CD14-positive monocyte (primary cell): Measurements from ENCODE around the gene ITGA3. TPM values are rescaled to one million over a fixed set of nuclear protein-coding genes. Genes with fewer than 3 reads are reported as not detected.

Experiments
- DNase-seq, 3 donors: peaks; one replicate each; pipeline ENCODE4 v3.0.0-alpha.2; 2011 to 2022
- H2AFZ ChIP-seq: 2 replicates; pipeline ENCODE4 v1.6.0; 2012; ENCODE audit warnings: mild to moderate bottlenecking, low read depth, low read length, inconsistent platforms; ENCODE audit not compliant: insufficient read depth, poor library complexity, severe bottlenecking
- H3K27ac ChIP-seq, 2 donors: 1 replicate in 1 of 2; 2 replicates in 1 of 2; pipeline ENCODE4 v1.5.1; 2012 to 2013; ENCODE audit warnings: low read length in 2 of 2, control low read depth in 1 of 2, inconsistent platforms in 1 of 2, low read depth in 1 of 2, mild to moderate bottlenecking in 1 of 2
- H3K27me3 ChIP-seq, 2 donors: one replicate each; pipeline versions ENCODE4 v1.6.0 to v1.6.1; 2011 to 2013; ENCODE audit warnings: low read length in 2 of 2; ENCODE audit not compliant: control insufficient read depth in 2 of 2, insufficient read depth in 2 of 2
- H3K36me3 ChIP-seq, 2 donors: replicated peaks in 1 of 2; 1 replicate in 1 of 2; 2 replicates in 1 of 2; pipeline versions ENCODE4 v1.5.1 to v1.6.1; 2012 to 2013; ENCODE audit warnings: low read length in 2 of 2, control low read depth in 1 of 2, inconsistent platforms in 1 of 2, mild to moderate bottlenecking in 1 of 2; ENCODE audit not compliant: insufficient read depth in 2 of 2, control insufficient read depth in 1 of 2
- H3K4me1 ChIP-seq, 2 donors: 1 replicate in 1 of 2; 2 replicates in 1 of 2; pipeline versions ENCODE4 v1.5.1 to v1.6.1; 2012 to 2013; ENCODE audit warnings: low read length in 2 of 2, control low read depth in 1 of 2, inconsistent platforms in 1 of 2, mild to moderate bottlenecking in 1 of 2, moderate library complexity in 1 of 2; ENCODE audit not compliant: insufficient read depth in 2 of 2, control insufficient read depth in 1 of 2
- H3K4me2 ChIP-seq: replicated peaks from 2 replicates; pipeline ENCODE3; 2012; ENCODE audit warnings: low read length, moderate library complexity, mild to moderate bottlenecking; ENCODE audit not compliant: poor library complexity, severe bottlenecking; ENCODE audit errors: extremely low read depth
- H3K4me3 ChIP-seq, 3 experiments: fragments of 200-600 bp in 1 of 3; sonication (generic) in 1 of 3; replicated peaks in 1 of 3; 1 replicate in 2 of 3; 2 replicates in 1 of 3; pipeline ENCODE4 v1.5.1; 2011 to 2013; ENCODE audit warnings: low read length in 3 of 3, mild to moderate bottlenecking in 3 of 3, control low read depth in 2 of 3, low read depth in 2 of 3, inconsistent platforms in 1 of 3, moderate library complexity in 1 of 3
- H3K79me2 ChIP-seq: 2 replicates; pipeline ENCODE4 v1.6.0; 2012; ENCODE audit warnings: mild to moderate bottlenecking, control low read depth, inconsistent platforms, low read length, moderate library complexity; ENCODE audit not compliant: insufficient read depth
- H3K9ac ChIP-seq: 2 replicates; pipeline ENCODE4 v1.6.0; 2017; ENCODE audit warnings: low read length, mild to moderate bottlenecking; ENCODE audit not compliant: insufficient read depth, poor library complexity, severe bottlenecking
- H3K9me3 ChIP-seq, 2 donors: replicated peaks in 1 of 2; 1 replicate in 1 of 2; 2 replicates in 1 of 2; pipeline versions ENCODE4 v1.5.1 to v1.6.1; 2012 to 2013; ENCODE audit warnings: low read length in 2 of 2, control low read depth in 1 of 2; ENCODE audit not compliant: control insufficient read depth in 1 of 2, insufficient read depth in 1 of 2
- H4K20me1 ChIP-seq: 2 replicates; pipeline ENCODE4 v1.6.0; 2012; ENCODE audit warnings: mild to moderate bottlenecking, low read length, control low read depth, moderate library complexity; ENCODE audit not compliant: insufficient read depth
- H3K27ac Mint-ChIP-seq, 7 donors: one replicate each; pipeline ENCODE4 v1.8.0; 2020; ENCODE audit warnings: mild to moderate bottlenecking in 7 of 7, mixed read lengths in 7 of 7, moderate library complexity in 6 of 7, inconsistent platforms in 2 of 7
- H3K27me3 Mint-ChIP-seq, 3 donors: one replicate each; pipeline ENCODE4 v1.8.0; 2021 to 2022; ENCODE audit warnings: low read depth in 3 of 3, mild to moderate bottlenecking in 3 of 3, mixed read lengths in 3 of 3, moderate library complexity in 3 of 3, inconsistent platforms in 1 of 3
- H3K36me3 Mint-ChIP-seq, 2 donors: one replicate each; pipeline ENCODE4 v1.8.0; 2020; ENCODE audit warnings: mixed read lengths in 2 of 2, inconsistent platforms in 1 of 2, mild to moderate bottlenecking in 1 of 2
- H3K4me1 Mint-ChIP-seq: one replicate; pipeline ENCODE4 v1.8.0; 2020; ENCODE audit warnings: mild to moderate bottlenecking, mixed read lengths
- H3K4me3 Mint-ChIP-seq, 2 donors: one replicate each; pipeline ENCODE4 v1.8.0; 2020; ENCODE audit warnings: mild to moderate bottlenecking in 2 of 2, mixed read lengths in 2 of 2, moderate library complexity in 1 of 2
- H3K9me3 Mint-ChIP-seq, 7 donors: one replicate each; pipeline ENCODE4 v1.8.0; 2020 to 2022; ENCODE audit warnings: mixed read lengths in 7 of 7, mild to moderate bottlenecking in 6 of 7, moderate library complexity in 6 of 7, inconsistent platforms in 2 of 7
- WGBS: methylation state at CpG from one replicate; pipeline ENCODE4 v1.1.5; 2013; ENCODE audit warnings: missing lambda C conversion rate; ENCODE audit not compliant: insufficient coverage; 5-methylcytosine and 5-hydroxymethylcytosine counted together
- intact Hi-C, 2 donors: fragments of 100-400 bp; cut with micrococcal nuclease; formaldehyde crosslinking; loops; one replicate each; pipeline versions ENCODE4 v1.15.0 to v1.15.1; 2023
- polyA minus RNA-seq: library from RNA; depleted of rRNA, polyadenylated mRNA; stranded (reverse); fragments of >200 nt; gene quantifications from 2 replicates; pipeline ENCODE4 v1.2.3, GENCODE V29; 2012
- polyA plus RNA-seq, 3 donors: library from polyadenylated mRNA; depleted of rRNA in 1 of 3; unstranded in 2 of 3; stranded (reverse) in 1 of 3; fragments of 300-500 nt in 2 of 3; fragments of >200 nt in 1 of 3; fragmentation: Illumina TruSeq in 2 of 3; gene quantifications; 1 replicate in 2 of 3; 2 replicates in 1 of 3; pipeline ENCODE4 v1.2.3, GENCODE V29; 2012 to 2021
- total RNA-seq, 12 experiments: library from RNA in 1 of 12; stranded (reverse) in 1 of 12; fragments of 120-200 nt in 1 of 12; gene quantifications; one replicate each; pipeline ENCODE4 v1.2.4 and lab custom pipeline; 2013 to 2026; ENCODE audit warnings: mixed read lengths in 6 of 12, inconsistent platforms in 1 of 12
- TF ChIP-seq, protein P1 (sequence below): fragments of 200-600 bp; IDR thresholded peaks from one replicate; pipeline ENCODE4 v1.8.0; 2022; ENCODE audit warnings: antibody characterized with exemption, mild to moderate bottlenecking

Gene ITGA3
- total RNA-seq (2013), result 0.42 TPM
- under 1 TPM in 2 of 3 donors, not detected in 1; 0.31 to 0.36 TPM for polyA plus RNA-seq
- 0.24 and 0.28 TPM in 2 replicates for polyA minus RNA-seq
- total RNA-seq (lab: John Stamatoyannopoulos, UW), result 0 to 3.7 (median 0.46) reads per million in 11 experiments

- Histone ChIP-seq H3K27me3 (peaks cover 34 to 57% of the 10 kb centered on the region in 2 donors), H3K79me2 (no peaks in the 10 kb centered on the region), H3K4me1 (peaks cover 14 to 22% of the 10 kb centered on the region in 2 donors), H3K4me2 (peak within 1 kb of the TSS; percentile 83), H3K9ac (peak within 1 kb of the TSS; percentile 27), H3K4me3 (peak within 1 kb of the TSS; percentile 30 to 74 (median 38)), H4K20me1 (no peaks in the 10 kb centered on the region), H3K9me3 (peaks cover 0 to 6% of the 10 kb centered on the region in 2 donors), H3K27ac (no peak within 1 kb of the TSS), H3K36me3 (no peaks in the 10 kb centered on the region), H2AFZ (peak within 1 kb of the TSS; percentile 66)
- Mint-ChIP-seq H3K4me3 (peak within 1 kb of the TSS; percentile 78 to 93), H3K27ac (no peak within 1 kb of the TSS), H3K27me3 (peaks cover 53 to 75% (median 63%) of the 10 kb centered on the region in 3 donors), H3K4me1 (peaks cover 21% of the 10 kb centered on the region), H3K36me3 (peaks cover 0 to 6% of the 10 kb centered on the region in 2 donors), H3K9me3 (peaks cover 0 to 18% (median 5%) of the 10 kb centered on the region in 7 donors)
- intact Hi-C loops, result no loop called here
- TF ChIP-seq, protein P1, sequence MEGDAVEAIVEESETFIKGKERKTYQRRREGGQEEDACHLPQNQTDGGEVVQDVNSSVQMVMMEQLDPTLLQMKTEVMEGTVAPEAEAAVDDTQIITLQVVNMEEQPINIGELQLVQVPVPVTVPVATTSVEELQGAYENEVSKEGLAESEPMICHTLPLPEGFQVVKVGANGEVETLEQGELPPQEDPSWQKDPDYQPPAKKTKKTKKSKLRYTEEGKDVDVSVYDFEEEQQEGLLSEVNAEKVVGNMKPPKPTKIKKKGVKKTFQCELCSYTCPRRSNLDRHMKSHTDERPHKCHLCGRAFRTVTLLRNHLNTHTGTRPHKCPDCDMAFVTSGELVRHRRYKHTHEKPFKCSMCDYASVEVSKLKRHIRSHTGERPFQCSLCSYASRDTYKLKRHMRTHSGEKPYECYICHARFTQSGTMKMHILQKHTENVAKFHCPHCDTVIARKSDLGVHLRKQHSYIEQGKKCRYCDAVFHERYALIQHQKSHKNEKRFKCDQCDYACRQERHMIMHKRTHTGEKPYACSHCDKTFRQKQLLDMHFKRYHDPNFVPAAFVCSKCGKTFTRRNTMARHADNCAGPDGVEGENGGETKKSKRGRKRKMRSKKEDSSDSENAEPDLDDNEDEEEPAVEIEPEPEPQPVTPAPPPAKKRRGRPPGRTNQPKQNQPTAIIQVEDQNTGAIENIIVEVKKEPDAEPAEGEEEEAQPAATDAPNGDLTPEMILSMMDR, result no peak
- DNase-seq, result no peak
- WGBS, result under 1% methylated on average over 41 of the region's 65 CpGs
These were observed at the start of gene ITGA3 for GRCh38 chr17:50055426-50056216. Gene ITGA3, plus strand, starts transcription at chr17:50056110. Its CDS starts 330 bp downstream, at chr17:50056440.

- intact Hi-C loops, result no loop called here
- H3K36me3 Mint-ChIP-seq, result no peaks in the 10 kb centered on the region
- H3K27ac Mint-ChIP-seq, result no peak overlapping the region
- no CpG with 5 or more reads among the region's 2 CpGs for WGBS
- Histone ChIP-seq H4K20me1 (no peaks in the 10 kb centered on the region), H3K9ac (no peak overlapping the region), H3K27ac (no peak overlapping the region), H3K36me3 (no peaks in the 10 kb centered on the region), H3K4me3 (no peak overlapping the region), H3K27me3 (peaks cover 11 to 19% of the 10 kb centered on the region in 2 donors), H2AFZ (no peak overlapping the region), H3K4me1 (no peaks in the 10 kb centered on the region), H3K4me2 (no peak overlapping the region), H3K9me3 (peaks cover 0 to 15% of the 10 kb centered on the region in 2 donors), H3K79me2 (no peaks in the 10 kb centered on the region)
- no peaks in the 10 kb centered on the region for H3K4me1 Mint-ChIP-seq
- peaks cover 10 to 35% (median 27%) of the 10 kb centered on the region in 7 donors for H3K9me3 Mint-ChIP-seq
- no peak for DNase-seq
- no peak overlapping the region for H3K4me3 Mint-ChIP-seq
- peaks cover 9 to 59% (median 29%) of the 10 kb centered on the region in 3 donors for H3K27me3 Mint-ChIP-seq
- TF ChIP-seq, protein P1, result no peak
These were observed 46.6 kb upstream of the ITGA3 start for GRCh38 chr17:50009282-50009681.
